Measurements from ENCODE around the gene RAPGEF4. TPM values are rescaled to one million over a fixed set of nuclear protein-coding genes. Genes with fewer than 3 reads are reported as not detected.

Gene RAPGEF4
- total RNA-seq, 1 donor from 2014 or later: 8.7 TPM

DNA sequence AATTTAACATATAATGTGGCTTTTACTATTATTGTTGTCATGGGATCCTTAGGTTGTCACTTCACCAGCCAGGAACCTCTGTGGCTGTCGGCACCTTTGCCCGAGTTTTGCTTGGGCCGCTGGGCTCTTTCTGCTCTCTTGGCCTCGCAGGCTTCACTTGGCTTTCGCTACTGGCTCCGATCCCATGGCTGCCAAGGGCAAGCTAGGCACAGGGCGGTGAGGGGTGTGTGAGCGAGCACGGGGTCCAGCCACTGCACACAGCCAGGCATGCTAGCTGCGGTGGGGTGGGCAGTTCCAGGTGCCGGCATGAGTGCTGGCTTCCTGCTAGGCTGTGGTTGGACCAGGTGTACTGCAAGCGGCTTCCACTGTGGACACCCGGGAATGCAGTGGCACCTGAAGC, 23.4 kb upstream of the RAPGEF4 start:
- DNase-seq: no peak

DNA sequence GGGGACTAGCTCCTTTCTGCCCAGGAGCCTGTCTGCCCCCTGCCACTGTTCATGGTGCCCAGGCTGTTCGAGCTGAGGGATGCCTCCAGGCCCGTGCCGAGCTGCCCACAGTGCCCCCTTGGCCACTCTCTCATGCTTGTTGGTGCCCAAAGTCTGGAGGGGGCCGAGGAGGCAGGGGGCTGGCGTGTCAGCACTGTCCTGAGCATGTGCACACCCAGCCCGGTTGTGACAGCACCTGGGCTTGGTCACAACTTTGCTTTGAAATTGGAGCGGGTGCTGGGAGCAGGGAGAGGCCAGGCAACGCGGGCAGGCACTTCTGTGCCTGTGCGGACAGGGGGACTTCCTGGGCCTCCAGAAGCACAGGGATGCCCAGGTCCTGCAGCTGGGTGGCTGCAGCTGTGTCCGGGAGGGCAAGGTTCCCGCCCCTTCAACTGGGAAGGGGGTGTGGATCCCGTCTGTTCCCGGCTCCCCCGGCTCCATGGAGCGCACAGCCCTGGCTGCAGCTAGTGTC, 22.2 kb upstream of the RAPGEF4 start:
- Mint-ChIP-seq H3K27ac (ENCODE audit: unreplicated experiment) (no peak overlapping the region), H3K4me1 (ENCODE audit: low read depth, unreplicated experiment) (peaks cover 5% of the 10 kb centered on the region), H3K27me3 (ENCODE audit: unreplicated experiment) (peaks cover 4% of the 10 kb centered on the region), H3K36me3 (ENCODE audit: unreplicated experiment) (no peaks in the 10 kb centered on the region), H3K4me3 (ENCODE audit: unreplicated experiment) (no peak overlapping the region), H3K9me3 (ENCODE audit: unreplicated experiment) (no peaks in the 10 kb centered on the region)
- TF ChIP-seq, protein P1, sequence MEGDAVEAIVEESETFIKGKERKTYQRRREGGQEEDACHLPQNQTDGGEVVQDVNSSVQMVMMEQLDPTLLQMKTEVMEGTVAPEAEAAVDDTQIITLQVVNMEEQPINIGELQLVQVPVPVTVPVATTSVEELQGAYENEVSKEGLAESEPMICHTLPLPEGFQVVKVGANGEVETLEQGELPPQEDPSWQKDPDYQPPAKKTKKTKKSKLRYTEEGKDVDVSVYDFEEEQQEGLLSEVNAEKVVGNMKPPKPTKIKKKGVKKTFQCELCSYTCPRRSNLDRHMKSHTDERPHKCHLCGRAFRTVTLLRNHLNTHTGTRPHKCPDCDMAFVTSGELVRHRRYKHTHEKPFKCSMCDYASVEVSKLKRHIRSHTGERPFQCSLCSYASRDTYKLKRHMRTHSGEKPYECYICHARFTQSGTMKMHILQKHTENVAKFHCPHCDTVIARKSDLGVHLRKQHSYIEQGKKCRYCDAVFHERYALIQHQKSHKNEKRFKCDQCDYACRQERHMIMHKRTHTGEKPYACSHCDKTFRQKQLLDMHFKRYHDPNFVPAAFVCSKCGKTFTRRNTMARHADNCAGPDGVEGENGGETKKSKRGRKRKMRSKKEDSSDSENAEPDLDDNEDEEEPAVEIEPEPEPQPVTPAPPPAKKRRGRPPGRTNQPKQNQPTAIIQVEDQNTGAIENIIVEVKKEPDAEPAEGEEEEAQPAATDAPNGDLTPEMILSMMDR (IDR thresholded peaks at IDR 0.05; ENCODE audit: partially characterized antibody, unreplicated experiment): no peak
- no peak for DNase-seq

More for the DNA sequence above, 23.4 kb upstream of the RAPGEF4 start:
- Mint-ChIP-seq H3K4me1 (ENCODE audit: low read depth, unreplicated experiment) (peaks cover 5% of the 10 kb centered on the region), H3K27ac (ENCODE audit: unreplicated experiment) (no peak overlapping the region), H3K36me3 (ENCODE audit: unreplicated experiment) (no peaks in the 10 kb centered on the region), H3K27me3 (ENCODE audit: unreplicated experiment) (peaks cover 4% of the 10 kb centered on the region), H3K9me3 (ENCODE audit: unreplicated experiment) (no peaks in the 10 kb centered on the region), H3K4me3 (ENCODE audit: unreplicated experiment) (no peak overlapping the region)
- TF ChIP-seq, protein P1 (IDR thresholded peaks at IDR 0.05; ENCODE audit: partially characterized antibody, unreplicated experiment): no peak

DNA sequence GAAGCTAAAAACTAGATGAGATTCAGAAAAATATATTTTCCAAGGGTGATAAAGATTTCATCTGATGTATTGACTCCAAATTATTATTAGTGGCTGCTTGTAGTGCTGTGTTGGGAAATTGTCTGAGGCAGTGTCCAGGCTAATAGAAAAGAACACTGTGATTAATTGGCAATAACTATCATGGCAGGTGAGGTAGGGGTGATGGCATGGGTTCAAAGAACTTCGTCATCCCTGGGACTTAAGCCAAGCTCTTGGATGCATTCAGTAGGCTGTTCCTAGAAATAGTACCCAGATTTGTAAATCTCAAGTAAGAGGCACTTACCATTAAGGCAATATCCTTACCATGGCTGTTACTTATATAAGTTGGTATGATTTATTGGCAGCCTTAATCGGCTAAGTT, 13.2 kb upstream of the RAPGEF4 start:
- H3K36me3 Mint-ChIP-seq (ENCODE audit: unreplicated experiment): no peaks in the 10 kb centered on the region
- H3K9me3 Mint-ChIP-seq (ENCODE audit: unreplicated experiment): no peaks in the 10 kb centered on the region
- H3K27ac Mint-ChIP-seq (ENCODE audit: unreplicated experiment): no peak overlapping the region
- TF ChIP-seq, protein P1 (IDR thresholded peaks at IDR 0.05; ENCODE audit: partially characterized antibody, unreplicated experiment): no peak
- DNase-seq: no peak
- no peaks in the 10 kb centered on the region for H3K4me1 Mint-ChIP-seq (ENCODE audit: low read depth, unreplicated experiment)
- no peaks in the 10 kb centered on the region for H3K27me3 Mint-ChIP-seq (ENCODE audit: unreplicated experiment)
- no peak overlapping the region for H3K4me3 Mint-ChIP-seq (ENCODE audit: unreplicated experiment)

DNA sequence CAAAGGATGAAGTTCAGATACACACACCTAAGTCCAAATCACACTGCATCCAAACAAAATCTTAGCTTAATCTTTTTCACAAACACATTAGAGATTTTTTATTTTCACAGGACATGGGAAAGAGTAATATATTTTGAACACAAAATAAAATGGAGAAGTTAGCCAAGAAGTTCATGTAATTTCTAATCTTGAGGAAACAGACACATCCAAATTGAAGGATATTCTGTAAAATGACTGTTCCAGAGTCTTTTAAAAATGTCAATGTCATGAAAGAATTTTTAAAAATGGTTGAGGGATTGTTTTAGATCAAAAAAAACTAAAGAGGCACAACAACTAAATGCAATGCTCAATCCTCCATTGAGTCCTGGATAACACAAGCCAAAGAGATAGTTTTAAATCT, 12.4 kb upstream of the RAPGEF4 start:
- TF ChIP-seq, protein P1 (IDR thresholded peaks at IDR 0.05; ENCODE audit: partially characterized antibody, unreplicated experiment): no peak
- H3K9me3 Mint-ChIP-seq (ENCODE audit: unreplicated experiment): no peaks in the 10 kb centered on the region
- H3K27ac Mint-ChIP-seq (ENCODE audit: unreplicated experiment): no peak overlapping the region
- H3K4me3 Mint-ChIP-seq (ENCODE audit: unreplicated experiment): no peak overlapping the region
- H3K36me3 Mint-ChIP-seq (ENCODE audit: unreplicated experiment): no peaks in the 10 kb centered on the region
- H3K4me1 Mint-ChIP-seq (ENCODE audit: low read depth, unreplicated experiment): no peaks in the 10 kb centered on the region
- no peaks in the 10 kb centered on the region for H3K27me3 Mint-ChIP-seq (ENCODE audit: unreplicated experiment)
- no peak for DNase-seq

DNA sequence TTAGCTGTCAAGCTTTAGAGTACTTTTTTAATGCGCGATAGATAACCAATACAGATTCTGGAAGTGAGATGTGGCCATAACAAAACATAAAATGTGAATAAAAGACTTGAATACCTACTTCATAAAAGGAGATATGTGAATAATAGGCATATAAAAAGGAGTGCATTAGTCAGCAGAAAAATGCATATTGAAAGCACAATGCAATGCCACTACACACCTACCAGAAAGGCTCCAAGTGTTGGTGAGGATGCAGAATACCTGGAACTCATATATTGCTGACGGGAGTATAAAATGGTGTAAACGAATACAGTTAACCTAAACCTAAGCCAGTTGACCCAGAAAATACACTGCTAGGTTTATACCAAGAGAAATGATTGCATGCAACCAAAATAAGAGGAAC, 10.9 kb upstream of the RAPGEF4 start:
- Mint-ChIP-seq H3K4me3 (ENCODE audit: unreplicated experiment) (no peak overlapping the region), H3K9me3 (ENCODE audit: unreplicated experiment) (no peaks in the 10 kb centered on the region), H3K27ac (ENCODE audit: unreplicated experiment) (no peak overlapping the region), H3K27me3 (ENCODE audit: unreplicated experiment) (no peaks in the 10 kb centered on the region), H3K4me1 (ENCODE audit: low read depth, unreplicated experiment) (no peaks in the 10 kb centered on the region), H3K36me3 (ENCODE audit: unreplicated experiment) (no peaks in the 10 kb centered on the region)
- TF ChIP-seq, protein P1 (IDR thresholded peaks at IDR 0.05; ENCODE audit: partially characterized antibody, unreplicated experiment): no peak
- no peak for DNase-seq

Data from glutamatergic neuron (in vitro differentiated cells).